ENCODE data around the gene INSR. TPM values are rescaled to one million over a fixed set of nuclear protein-coding genes. Genes with fewer than 3 reads are reported as not detected.

INSR gene
- total RNA-seq, 3 donors from 2014 or later (not counting 1 experiment from before 2014, with no cell fraction given), result 0.50 to 4.9 (median 2.0) TPM

DNA sequence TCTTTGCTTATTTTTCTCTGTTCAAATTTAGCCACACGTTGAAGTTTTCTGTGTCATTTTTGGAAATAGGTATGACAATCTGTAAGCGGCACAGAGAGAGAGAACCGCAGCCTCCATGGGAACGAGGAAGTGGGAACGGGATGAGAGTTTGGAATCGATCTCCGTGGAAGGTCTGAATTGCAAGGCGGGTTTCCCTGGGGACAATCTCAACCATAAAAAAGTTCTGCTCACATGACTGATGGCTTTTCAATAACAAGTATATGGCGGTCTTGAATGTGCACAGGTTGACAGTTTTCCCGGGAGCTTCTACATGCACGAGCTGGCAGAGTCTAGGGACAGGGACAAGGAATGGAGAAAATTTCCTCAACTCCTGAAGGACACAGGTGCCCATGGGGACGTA is 90.9 kb downstream of the INSR start:
- no peak overlapping the region for H3K4me3 Mint-ChIP-seq
- no peak overlapping the region for H3K27ac Mint-ChIP-seq
- H3K9me3 Mint-ChIP-seq, result no peaks in the 10 kb centered on the region
- TF ChIP-seq, protein P1, sequence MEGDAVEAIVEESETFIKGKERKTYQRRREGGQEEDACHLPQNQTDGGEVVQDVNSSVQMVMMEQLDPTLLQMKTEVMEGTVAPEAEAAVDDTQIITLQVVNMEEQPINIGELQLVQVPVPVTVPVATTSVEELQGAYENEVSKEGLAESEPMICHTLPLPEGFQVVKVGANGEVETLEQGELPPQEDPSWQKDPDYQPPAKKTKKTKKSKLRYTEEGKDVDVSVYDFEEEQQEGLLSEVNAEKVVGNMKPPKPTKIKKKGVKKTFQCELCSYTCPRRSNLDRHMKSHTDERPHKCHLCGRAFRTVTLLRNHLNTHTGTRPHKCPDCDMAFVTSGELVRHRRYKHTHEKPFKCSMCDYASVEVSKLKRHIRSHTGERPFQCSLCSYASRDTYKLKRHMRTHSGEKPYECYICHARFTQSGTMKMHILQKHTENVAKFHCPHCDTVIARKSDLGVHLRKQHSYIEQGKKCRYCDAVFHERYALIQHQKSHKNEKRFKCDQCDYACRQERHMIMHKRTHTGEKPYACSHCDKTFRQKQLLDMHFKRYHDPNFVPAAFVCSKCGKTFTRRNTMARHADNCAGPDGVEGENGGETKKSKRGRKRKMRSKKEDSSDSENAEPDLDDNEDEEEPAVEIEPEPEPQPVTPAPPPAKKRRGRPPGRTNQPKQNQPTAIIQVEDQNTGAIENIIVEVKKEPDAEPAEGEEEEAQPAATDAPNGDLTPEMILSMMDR (IDR thresholded peaks at IDR 0.05), result no peak
- peaks cover 0 to 5% of the 10 kb centered on the region in 2 donors for H3K27me3 Mint-ChIP-seq (ENCODE audit: low read depth in 2 of 2)
- DNase-seq, result no peak
- H3K9me3 ChIP-seq (ENCODE audit: control insufficient read depth, insufficient read depth, low read length), result no peaks in the 10 kb centered on the region
- no peaks in the 10 kb centered on the region for H3K27me3 ChIP-seq (ENCODE audit: control insufficient read depth, insufficient read depth, low read length)
- WGBS (ENCODE audit: insufficient coverage), result 92% methylated on average over 12 of the region's 12 CpGs
- H3K4me3 ChIP-seq (ENCODE audit: low read length), result no peak overlapping the region
- ATAC-seq, result no peak
- intact Hi-C loops (cut with micrococcal nuclease), result no loop called here
- H3K36me3 Mint-ChIP-seq, result no peaks in the 10 kb centered on the region
- peaks cover 26% of the 10 kb centered on the region for H3K4me1 ChIP-seq (ENCODE audit: control insufficient read depth, insufficient read depth, low read length)
- H3K36me3 ChIP-seq (ENCODE audit: control insufficient read depth, insufficient read depth, low read length), result no peaks in the 10 kb centered on the region
- H3K4me1 Mint-ChIP-seq, result peaks cover 7 to 20% of the 10 kb centered on the region in 2 donors
- no peak overlapping the region for H3K27ac ChIP-seq (ENCODE audit: low read length)

DNA sequence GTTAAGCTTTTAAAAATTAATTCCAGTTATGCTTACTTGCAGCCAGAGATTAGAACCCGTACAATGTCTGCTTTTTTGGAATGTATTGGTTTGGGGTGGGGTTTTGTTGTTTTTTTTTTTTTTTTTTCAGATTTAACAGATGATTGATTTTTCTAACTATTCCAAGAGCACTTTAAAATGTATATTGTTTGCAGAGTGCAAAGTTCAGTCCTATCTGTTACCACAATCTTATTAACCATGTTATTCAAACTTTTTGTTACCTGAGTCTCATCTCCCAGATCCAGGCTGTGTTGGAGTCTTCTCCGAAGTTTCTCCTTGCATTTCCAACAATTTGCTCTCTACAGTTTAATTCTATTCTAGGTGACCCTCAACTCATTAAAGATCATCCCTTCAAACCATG is 91.3 kb downstream of the INSR start:
- H3K4me3 ChIP-seq (ENCODE audit: low read length), result no peak overlapping the region
- ATAC-seq (no peak), DNase-seq (no peak)
- Mint-ChIP-seq H3K4me1 (peaks cover 7 to 16% of the 10 kb centered on the region in 2 donors), H3K27ac (no peak overlapping the region), H3K4me3 (no peak overlapping the region), H3K36me3 (no peaks in the 10 kb centered on the region), H3K27me3 (ENCODE audit: low read depth in 2 of 2) (peaks cover 0 to 5% of the 10 kb centered on the region in 2 donors), H3K9me3 (no peaks in the 10 kb centered on the region)
- TF ChIP-seq, protein P1 (IDR thresholded peaks at IDR 0.05), result no peak
- no peaks in the 10 kb centered on the region for H3K9me3 ChIP-seq (ENCODE audit: control insufficient read depth, insufficient read depth, low read length)
- intact Hi-C loops (cut with micrococcal nuclease), result no loop called here
- 78% methylated on average over 2 of the region's 2 CpGs for whole genome bisulfite sequencing (ENCODE audit: insufficient coverage)
- H3K27me3 ChIP-seq (ENCODE audit: control insufficient read depth, insufficient read depth, low read length), result no peaks in the 10 kb centered on the region
- peaks cover 25% of the 10 kb centered on the region for H3K4me1 ChIP-seq (ENCODE audit: control insufficient read depth, insufficient read depth, low read length)
- no peak overlapping the region for H3K27ac ChIP-seq (ENCODE audit: low read length)
- no peaks in the 10 kb centered on the region for H3K36me3 ChIP-seq (ENCODE audit: control insufficient read depth, insufficient read depth, low read length)

DNA sequence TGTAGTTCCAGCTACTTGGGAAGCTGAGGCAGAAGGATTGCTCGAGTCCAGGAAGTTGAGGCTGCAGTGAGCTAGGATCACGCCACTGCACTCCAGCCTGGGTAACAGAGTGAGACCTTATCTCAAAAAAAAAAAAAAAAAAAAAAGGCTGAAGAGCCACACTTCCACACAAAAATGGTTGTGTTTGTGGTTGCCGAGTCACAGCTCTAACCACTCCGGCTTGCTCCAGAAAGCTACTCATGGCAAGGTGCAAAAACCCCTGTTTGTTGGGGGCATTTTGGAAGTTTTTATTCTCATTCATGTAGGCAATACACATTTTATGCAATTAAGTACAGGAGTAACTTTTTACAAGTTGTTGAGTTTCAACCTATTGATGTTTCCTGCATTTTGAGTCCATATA is 93.5 kb downstream of the INSR start:
- H3K36me3 Mint-ChIP-seq, result no peaks in the 10 kb centered on the region
- H3K4me3 ChIP-seq (ENCODE audit: low read length), result no peak overlapping the region
- 23% methylated on average over 1 of the region's 4 CpGs for WGBS (ENCODE audit: insufficient coverage)
- H3K4me1 ChIP-seq (ENCODE audit: control insufficient read depth, insufficient read depth, low read length), result peaks cover 30% of the 10 kb centered on the region
- no peak overlapping the region for H3K27ac ChIP-seq (ENCODE audit: low read length)
- no peaks in the 10 kb centered on the region for H3K9me3 Mint-ChIP-seq
- no peak overlapping the region for H3K4me3 Mint-ChIP-seq
- no peaks in the 10 kb centered on the region for H3K36me3 ChIP-seq (ENCODE audit: control insufficient read depth, insufficient read depth, low read length)
- H3K9me3 ChIP-seq (ENCODE audit: control insufficient read depth, insufficient read depth, low read length), result no peaks in the 10 kb centered on the region
- peak in 1 of 2 donors; percentile 36 for DNase-seq
- H3K27me3 Mint-ChIP-seq (ENCODE audit: low read depth in 2 of 2), result peaks cover 0 to 5% of the 10 kb centered on the region in 2 donors
- TF ChIP-seq, protein P1 (IDR thresholded peaks at IDR 0.05), result no peak
- intact Hi-C loops (cut with micrococcal nuclease), result no loop called here
- no peak for ATAC-seq
- no peaks in the 10 kb centered on the region for H3K27me3 ChIP-seq (ENCODE audit: control insufficient read depth, insufficient read depth, low read length)
- peaks cover 16 to 23% of the 10 kb centered on the region in 2 donors for H3K4me1 Mint-ChIP-seq
- peak overlapping the region in 1 of 2 donors; percentile 21 for H3K27ac Mint-ChIP-seq

All from natural killer cell (primary cell).